ENCODE data around the gene GMPPA.

DNA sequence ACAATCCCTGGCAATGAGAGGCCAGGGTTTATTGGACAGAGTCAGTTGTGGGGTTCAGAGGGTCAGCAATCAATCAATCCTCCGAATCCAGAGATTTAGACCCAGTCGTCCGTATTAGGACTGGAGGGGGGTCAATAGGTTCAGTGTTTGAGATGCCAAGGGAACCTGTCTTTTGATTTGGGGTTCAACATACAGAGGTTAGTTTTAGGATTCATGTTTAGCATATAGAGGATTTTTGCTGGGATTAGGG lies 292 bp downstream of the GMPPA start:
- no peak for TF ChIP-seq POLR2A (IDR thresholded peaks at IDR 0.05)
- TF ChIP-seq, protein P1, sequence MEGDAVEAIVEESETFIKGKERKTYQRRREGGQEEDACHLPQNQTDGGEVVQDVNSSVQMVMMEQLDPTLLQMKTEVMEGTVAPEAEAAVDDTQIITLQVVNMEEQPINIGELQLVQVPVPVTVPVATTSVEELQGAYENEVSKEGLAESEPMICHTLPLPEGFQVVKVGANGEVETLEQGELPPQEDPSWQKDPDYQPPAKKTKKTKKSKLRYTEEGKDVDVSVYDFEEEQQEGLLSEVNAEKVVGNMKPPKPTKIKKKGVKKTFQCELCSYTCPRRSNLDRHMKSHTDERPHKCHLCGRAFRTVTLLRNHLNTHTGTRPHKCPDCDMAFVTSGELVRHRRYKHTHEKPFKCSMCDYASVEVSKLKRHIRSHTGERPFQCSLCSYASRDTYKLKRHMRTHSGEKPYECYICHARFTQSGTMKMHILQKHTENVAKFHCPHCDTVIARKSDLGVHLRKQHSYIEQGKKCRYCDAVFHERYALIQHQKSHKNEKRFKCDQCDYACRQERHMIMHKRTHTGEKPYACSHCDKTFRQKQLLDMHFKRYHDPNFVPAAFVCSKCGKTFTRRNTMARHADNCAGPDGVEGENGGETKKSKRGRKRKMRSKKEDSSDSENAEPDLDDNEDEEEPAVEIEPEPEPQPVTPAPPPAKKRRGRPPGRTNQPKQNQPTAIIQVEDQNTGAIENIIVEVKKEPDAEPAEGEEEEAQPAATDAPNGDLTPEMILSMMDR (IDR thresholded peaks at IDR 0.05): no peak
